ENCODE data around the gene RPL19.

Gene RPL19

DNA sequence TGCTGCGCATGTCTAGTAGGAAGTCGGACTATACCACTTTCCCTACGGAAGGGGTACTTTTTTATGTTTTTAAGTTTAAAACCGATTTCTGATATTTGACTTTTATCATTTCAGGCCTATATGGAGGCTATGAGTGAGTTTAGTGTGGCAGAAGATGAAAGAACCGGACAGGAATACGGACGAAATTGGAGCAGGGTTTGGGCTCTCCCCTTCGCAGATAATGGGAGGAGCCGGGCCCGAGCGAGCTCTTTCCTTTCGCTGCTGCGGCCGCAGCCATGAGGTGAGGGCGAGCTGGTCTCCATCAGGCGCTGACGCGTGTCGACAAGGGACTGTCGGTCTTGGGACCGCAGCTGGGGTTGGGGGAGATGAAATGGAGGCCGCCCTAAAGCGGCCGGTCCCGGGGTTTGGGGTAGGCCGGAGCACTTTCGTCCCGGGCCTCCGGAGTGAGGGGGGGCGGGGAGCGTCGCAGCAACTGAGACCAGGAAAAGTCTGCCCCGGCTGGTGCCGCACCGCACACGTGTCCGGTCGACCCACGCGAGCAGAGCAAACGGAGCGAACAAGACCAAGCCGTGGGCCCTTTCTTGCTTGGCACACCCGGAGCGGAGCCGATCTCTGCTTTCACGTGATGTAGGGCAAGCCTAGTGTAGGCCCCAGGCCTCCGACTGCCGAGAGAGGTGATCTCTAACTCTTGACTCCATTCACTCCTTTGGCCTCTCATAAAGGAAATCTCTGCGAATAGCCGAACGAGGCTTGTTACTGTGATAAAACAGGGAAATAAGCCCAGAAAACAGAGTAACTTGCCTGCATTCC, at the start of gene RPL19:
TSS of gene RPL19 (plus strand) at position 214 of the 810 bp plus-strand sequence. CDS start at position 276, 62 bp downstream.
- in situ Hi-C loops (cut with MboI; ENCODE audit: low pct_unique_long_range_greater_than_20kb, low sequenced_read_pairs, unreplicated experiment): no loop called here
- TF ChIP-seq CTCF (IDR thresholded peaks at IDR 0.05; ENCODE audit: extremely low read depth, insufficient read depth, missing control alignments): no peak
- DNase-seq (ENCODE audit: low spot score): peak; percentile 91

DNA sequence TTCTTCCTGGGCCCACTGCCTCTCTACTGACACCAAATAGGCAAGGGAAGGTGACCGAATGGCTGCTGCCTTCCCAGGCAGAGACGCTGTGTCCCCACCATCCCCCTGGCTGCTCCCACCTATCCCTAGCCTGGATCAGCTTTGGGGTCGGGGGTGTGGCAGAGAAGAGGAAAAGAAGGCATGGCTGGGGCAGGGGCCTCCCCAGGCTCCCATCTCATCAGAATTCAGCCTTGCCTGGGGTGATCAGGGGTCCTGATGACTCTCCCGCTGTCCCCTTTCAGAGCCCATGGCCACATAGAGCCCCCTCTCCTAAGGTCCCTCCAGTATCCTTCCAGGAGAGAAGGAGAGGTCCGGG, 49.3 kb upstream of the RPL19 start:
- DNase-seq (ENCODE audit: low spot score): no peak
- in situ Hi-C loops (cut with MboI; ENCODE audit: low pct_unique_long_range_greater_than_20kb, low sequenced_read_pairs, unreplicated experiment): loop anchor here (10.0 kb wide), 1 partner anchor 166 kb away; no protein-coding TSS in a partner anchor
- no peak for TF ChIP-seq CTCF (IDR thresholded peaks at IDR 0.05; ENCODE audit: extremely low read depth, insufficient read depth, missing control alignments)

GRCh38 chr17:39151150-39151942, 48.7 kb upstream of the RPL19 start, which contains the start of gene PLXDC1:
TSS of gene PLXDC1 (minus strand) at chr17:39151637. CDS start at chr17:39151437, 200 bp downstream.
- peak; percentile 46 for DNase-seq (ENCODE audit: low spot score)
- TF ChIP-seq CTCF (IDR thresholded peaks at IDR 0.05; ENCODE audit: extremely low read depth, insufficient read depth, missing control alignments): no peak
- in situ Hi-C loops (cut with MboI; ENCODE audit: low pct_unique_long_range_greater_than_20kb, low sequenced_read_pairs, unreplicated experiment): loop anchor here (10.0 kb wide), 1 partner anchor 167 kb away; no protein-coding TSS in a partner anchor

GRCh38 chr17:39151943-39152818, 47.9 kb upstream of the RPL19 start:
- no peak for DNase-seq (ENCODE audit: low spot score)
- in situ Hi-C loops (cut with MboI; ENCODE audit: low pct_unique_long_range_greater_than_20kb, low sequenced_read_pairs, unreplicated experiment): loop anchor here (10.0 kb wide), 1 partner anchor 167 kb away; no protein-coding TSS in a partner anchor
- TF ChIP-seq CTCF (IDR thresholded peaks at IDR 0.05; ENCODE audit: extremely low read depth, insufficient read depth, missing control alignments): no peak

- TF ChIP-seq CTCF (IDR thresholded peaks at IDR 0.05; ENCODE audit: extremely low read depth, insufficient read depth, missing control alignments): peak; percentile 12
- in situ Hi-C loops (cut with MboI; ENCODE audit: low pct_unique_long_range_greater_than_20kb, low sequenced_read_pairs, unreplicated experiment): loop anchor here (10.0 kb wide), 1 partner anchor 169 kb away; no protein-coding TSS in a partner anchor
- peak; percentile 80 for DNase-seq (ENCODE audit: low spot score)
Measured at GRCh38 chr17:39153599-39154051, 46.5 kb upstream of the RPL19 start.

All from GM13977 (cell line).